OCI-LY1 (cell line): ENCODE measurements around the gene MRPS17.

ENCODE experiments used
- H2AFZ ChIP-seq: fragments of 200-600 bp; sonication (generic), shearing (Covaris generic); 2 replicates; pipeline ENCODE4 v1.6.0; 2014; ENCODE audit warnings: antibody characterized with exemption, mild to moderate bottlenecking, low read length
- H3F3A ChIP-seq: fragments of 200-600 bp; sonication (generic), shearing (Covaris generic); 2 replicates; pipeline ENCODE4 v1.6.0; 2014; ENCODE audit warnings: mild to moderate bottlenecking, antibody characterized with exemption, low read length, moderate library complexity; ENCODE audit not compliant: insufficient read depth
- H3K27ac ChIP-seq: fragments of 200-600 bp; sonication (generic); 2 replicates; pipeline ENCODE4 v1.5.1; 2014; ENCODE audit warnings: low read length, mixed run types, mild to moderate bottlenecking, low read depth; ENCODE audit not compliant: poor library complexity, severe bottlenecking
- H3K27me3 ChIP-seq: fragments of 200-600 bp; sonication (generic); 2 replicates; pipeline ENCODE4 v1.6.0; 2014; ENCODE audit warnings: antibody characterized with exemption, mild to moderate bottlenecking, low read length, moderate library complexity; ENCODE audit not compliant: insufficient read depth
- H3K36me3 ChIP-seq: fragments of 200-600 bp; sonication (generic); 2 replicates; pipeline ENCODE4 v1.6.1; 2014; ENCODE audit warnings: mild to moderate bottlenecking, antibody characterized with exemption, low read length, moderate library complexity, mixed read lengths; ENCODE audit not compliant: insufficient read depth
- H3K4me1 ChIP-seq: fragments of 200-600 bp; sonication (generic); 2 replicates; pipeline ENCODE4 v1.5.1; 2014; ENCODE audit warnings: mild to moderate bottlenecking, low read length, moderate library complexity; ENCODE audit not compliant: insufficient read depth, severe bottlenecking
- H3K4me2 ChIP-seq: fragments of 200-600 bp; sonication (generic), shearing (Covaris generic); 2 replicates; pipeline ENCODE4 v1.6.1; 2014; ENCODE audit warnings: low read length
- H3K4me3 ChIP-seq: fragments of 200-600 bp; sonication (generic); 2 replicates; pipeline ENCODE4 v1.5.1; 2014; ENCODE audit warnings: low read length, low read depth, mild to moderate bottlenecking, mixed read lengths; ENCODE audit not compliant: poor library complexity, severe bottlenecking
- H3K79me2 ChIP-seq: fragments of 200-600 bp; shearing (Covaris generic); 2 replicates; pipeline ENCODE4 v1.6.1; 2016; ENCODE audit warnings: mixed run types, low read length, mixed read lengths; ENCODE audit not compliant: insufficient read depth
- H3K9ac ChIP-seq: fragments of 200-600 bp; sonication (generic), shearing (Covaris generic); 2 replicates; pipeline ENCODE4 v1.6.1; 2014; ENCODE audit warnings: mild to moderate bottlenecking, low read length, mixed read lengths
- H3K9me2 ChIP-seq: fragments of 200-600 bp; sonication (generic), shearing (Covaris generic); 2 replicates; pipeline ENCODE4 v1.6.1; 2014; ENCODE audit warnings: low read depth, mild to moderate bottlenecking, low read length, mixed read lengths
- H3K9me3 ChIP-seq: fragments of 200-600 bp; shearing (Covaris generic); 2 replicates; pipeline ENCODE4 v1.6.1; 2014; ENCODE audit warnings: low read length, mixed read lengths
- H4K20me1 ChIP-seq: fragments of 200-600 bp; sonication (generic), shearing (Covaris generic); 2 replicates; pipeline ENCODE4 v1.6.0; 2016; ENCODE audit warnings: mild to moderate bottlenecking, low read length; ENCODE audit not compliant: insufficient read depth
- CTCF ChIP-seq: fragments of 200-600 bp; sonication (generic), shearing (Covaris generic); IDR thresholded peaks from 2 replicates; pipeline ENCODE4 v1.5.1; 2017; ENCODE audit warnings: mild to moderate bottlenecking, antibody characterized with exemption, low read length, moderate library complexity, mixed read lengths
- EZH2 ChIP-seq: fragments of 200-600 bp; sonication (generic), shearing (Covaris generic); IDR thresholded peaks from 2 replicates; pipeline ENCODE4 v1.8.0; 2017; ENCODE audit warnings: borderline replicate concordance, mixed run types, mild to moderate bottlenecking, antibody characterized with exemption, low read length, moderate library complexity, mixed read lengths

Gene MRPS17

GRCh38 chr7:55965805-55966421 lies 14.2 kb downstream of the MRPS17 start:
- H3K4me3 ChIP-seq: no peak overlapping the region
- H3K27me3 ChIP-seq: no peaks in the 10 kb centered on the region
- H3K9me3 ChIP-seq: no peaks in the 10 kb centered on the region
- H3K79me2 ChIP-seq: no peaks in the 10 kb centered on the region
- H2AFZ ChIP-seq: no peak overlapping the region
- peak overlapping the region; percentile 72 for H3K4me2 ChIP-seq
- no peak overlapping the region for H3K27ac ChIP-seq
- H3K4me1 ChIP-seq: peaks cover 7% of the 10 kb centered on the region
- H3F3A ChIP-seq: 0 out of 2 replicates have a peak, but pooled peaks cover 6% of the 10 kb centered on the region
- H3K36me3 ChIP-seq: no peaks in the 10 kb centered on the region
- TF ChIP-seq EZH2 (no peak), CTCF (no peak)
- H3K9ac ChIP-seq: no peak overlapping the region
- H4K20me1 ChIP-seq: no peaks in the 10 kb centered on the region
- no peaks in the 10 kb centered on the region for H3K9me2 ChIP-seq

GRCh38 chr7:55966851-55967250 lies 15.2 kb downstream of the MRPS17 start:
- Histone ChIP-seq H3F3A (no peaks in the 10 kb centered on the region), H3K4me3 (no peak overlapping the region), H3K4me2 (no peak overlapping the region), H3K27me3 (no peaks in the 10 kb centered on the region), H3K9ac (no peak overlapping the region), H3K9me3 (no peaks in the 10 kb centered on the region), H2AFZ (no peak overlapping the region), H3K4me1 (peaks cover 7% of the 10 kb centered on the region), H3K79me2 (peaks cover 5% of the 10 kb centered on the region; the same call in 1 of the 2 replicates), H4K20me1 (no peaks in the 10 kb centered on the region), H3K9me2 (no peaks in the 10 kb centered on the region), H3K27ac (no peak overlapping the region), H3K36me3 (no peaks in the 10 kb centered on the region)
- TF ChIP-seq CTCF (no peak), EZH2 (no peak)

GRCh38 chr7:55969391-55969790 lies 17.7 kb downstream of the MRPS17 start:
- no peak overlapping the region for H3K9ac ChIP-seq
- no peak overlapping the region for H2AFZ ChIP-seq
- no peak overlapping the region for H3K27ac ChIP-seq
- no peak for TF ChIP-seq CTCF
- no peak for TF ChIP-seq EZH2
- no peak overlapping the region for H3K4me2 ChIP-seq
- H3K4me1 ChIP-seq: no peaks in the 10 kb centered on the region
- no peaks in the 10 kb centered on the region for H3K9me2 ChIP-seq
- H3K9me3 ChIP-seq: no peaks in the 10 kb centered on the region
- H3F3A ChIP-seq: no peaks in the 10 kb centered on the region
- H4K20me1 ChIP-seq: no peaks in the 10 kb centered on the region
- no peaks in the 10 kb centered on the region for H3K27me3 ChIP-seq
- H3K4me3 ChIP-seq: no peak overlapping the region
- no peaks in the 10 kb centered on the region for H3K36me3 ChIP-seq
- H3K79me2 ChIP-seq: peaks cover 5% of the 10 kb centered on the region; the same call in 1 of the 2 replicates
